Smooth muscle cell (in vitro differentiated cells): ENCODE measurements around the gene RSAD2. TPM values are rescaled to one million over a fixed set of nuclear protein-coding genes. Genes with fewer than 3 reads are reported as not detected.

ENCODE experiments used
- DNase-seq: peaks from one replicate; lab custom pipeline; 2025; ENCODE audit not compliant: unreplicated experiment; lab: John Stamatoyannopoulos, UW
- H2AFZ ChIP-seq: fragments of 200-600 bp; sonication (generic); 2 replicates; pipeline ENCODE4 v1.6.0; 2016; ENCODE audit warnings: antibody characterized with exemption, low read depth, mild to moderate bottlenecking
- H3F3A ChIP-seq: fragments of 200-600 bp; sonication (generic); 2 replicates; pipeline ENCODE4 v1.6.0; 2017; ENCODE audit warnings: antibody characterized with exemption, low read depth
- H3K27ac ChIP-seq: fragments of 200-600 bp; sonication (generic); 2 replicates; pipeline ENCODE4 v1.5.1; 2016; ENCODE audit warnings: low read depth, mild to moderate bottlenecking
- H3K27me3 ChIP-seq: fragments of 200-600 bp; sonication (generic); 2 replicates; pipeline ENCODE4 v1.6.1; 2016; ENCODE audit warnings: low read depth, mild to moderate bottlenecking
- H3K36me3 ChIP-seq: fragments of 200-600 bp; sonication (generic); 2 replicates; pipeline ENCODE4 v1.5.1; 2016; ENCODE audit warnings: low read depth
- H3K4me1 ChIP-seq: fragments of 200-600 bp; sonication (generic); 2 replicates; pipeline ENCODE4 v1.5.1; 2016; ENCODE audit warnings: low read depth
- H3K4me2 ChIP-seq: fragments of 200-600 bp; sonication (generic); 2 replicates; pipeline ENCODE4 v1.6.0; 2016; ENCODE audit warnings: mild to moderate bottlenecking
- H3K4me3 ChIP-seq: fragments of 200-600 bp; sonication (generic); 2 replicates; pipeline ENCODE4 v1.5.1; 2016; ENCODE audit warnings: mild to moderate bottlenecking
- H3K79me2 ChIP-seq: fragments of 200-600 bp; sonication (generic); 2 replicates; pipeline ENCODE4 v1.6.0; 2016; ENCODE audit warnings: low read depth, mild to moderate bottlenecking
- H3K9ac ChIP-seq: fragments of 200-600 bp; sonication (generic); 2 replicates; pipeline ENCODE4 v1.6.0; 2016; ENCODE audit warnings: low read depth
- H3K9me3 ChIP-seq: fragments of 200-600 bp; sonication (generic); replicated peaks from 2 replicates; pipeline ENCODE4 v1.5.1; 2016; ENCODE audit warnings: low read depth
- H4K20me1 ChIP-seq: fragments of 200-600 bp; sonication (generic); 2 replicates; pipeline ENCODE4 v1.6.0; 2016; ENCODE audit warnings: low read depth
- WGBS: methylation state at CpG from one replicate; pipeline ENCODE4 v1.1.7; 2016; ENCODE audit warnings: low lambda C conversion rate; 5-methylcytosine and 5-hydroxymethylcytosine counted together
- polyA plus RNA-seq: library from polyadenylated mRNA; unstranded; fragments of >200 nt; fragmentation: Nextera tagmentation; extraction: Ambion mirVana; gene quantifications from 2 replicates; pipeline ENCODE4 v1.2.1, GENCODE V29; 2016
- total RNA-seq: library from RNA; depleted of rRNA; stranded (reverse); fragments of >200 nt; gene quantifications from 2 replicates; pipeline ENCODE4 v1.2.3, GENCODE V29; 2014
- TF ChIP-seq, protein P1 (sequence below): fragments of 200-600 bp; sonication (generic); IDR thresholded peaks from 2 replicates; pipeline ENCODE4 v1.5.1; 2017; ENCODE audit warnings: borderline replicate concordance, mild to moderate bottlenecking, antibody characterized with exemption; ENCODE audit not compliant: insufficient read depth, poor library complexity, severe bottlenecking

The RSAD2 gene
- total and polyA plus RNA-seq, 2 experiments from 2014 or later: not detected

GRCh38 chr2:6832596-6833299, 44.8 kb upstream of the RSAD2 start:
- Histone ChIP-seq H3K9ac (no peak overlapping the region), H3F3A (no peaks in the 10 kb centered on the region), H4K20me1 (no peaks in the 10 kb centered on the region), H3K4me2 (no peak overlapping the region), H2AFZ (no peak overlapping the region), H3K79me2 (no peaks in the 10 kb centered on the region), H3K9me3 (peaks cover 5% of the 10 kb centered on the region), H3K27ac (no peak overlapping the region), H3K4me3 (no peak overlapping the region), H3K4me1 (peaks cover 3% of the 10 kb centered on the region), H3K27me3 (no peaks in the 10 kb centered on the region), H3K36me3 (no peaks in the 10 kb centered on the region)
- 73% methylated on average over 2 of the region's 2 CpGs for WGBS
- TF ChIP-seq, protein P1, sequence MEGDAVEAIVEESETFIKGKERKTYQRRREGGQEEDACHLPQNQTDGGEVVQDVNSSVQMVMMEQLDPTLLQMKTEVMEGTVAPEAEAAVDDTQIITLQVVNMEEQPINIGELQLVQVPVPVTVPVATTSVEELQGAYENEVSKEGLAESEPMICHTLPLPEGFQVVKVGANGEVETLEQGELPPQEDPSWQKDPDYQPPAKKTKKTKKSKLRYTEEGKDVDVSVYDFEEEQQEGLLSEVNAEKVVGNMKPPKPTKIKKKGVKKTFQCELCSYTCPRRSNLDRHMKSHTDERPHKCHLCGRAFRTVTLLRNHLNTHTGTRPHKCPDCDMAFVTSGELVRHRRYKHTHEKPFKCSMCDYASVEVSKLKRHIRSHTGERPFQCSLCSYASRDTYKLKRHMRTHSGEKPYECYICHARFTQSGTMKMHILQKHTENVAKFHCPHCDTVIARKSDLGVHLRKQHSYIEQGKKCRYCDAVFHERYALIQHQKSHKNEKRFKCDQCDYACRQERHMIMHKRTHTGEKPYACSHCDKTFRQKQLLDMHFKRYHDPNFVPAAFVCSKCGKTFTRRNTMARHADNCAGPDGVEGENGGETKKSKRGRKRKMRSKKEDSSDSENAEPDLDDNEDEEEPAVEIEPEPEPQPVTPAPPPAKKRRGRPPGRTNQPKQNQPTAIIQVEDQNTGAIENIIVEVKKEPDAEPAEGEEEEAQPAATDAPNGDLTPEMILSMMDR: no peak
- no peak for DNase-seq

DNA sequence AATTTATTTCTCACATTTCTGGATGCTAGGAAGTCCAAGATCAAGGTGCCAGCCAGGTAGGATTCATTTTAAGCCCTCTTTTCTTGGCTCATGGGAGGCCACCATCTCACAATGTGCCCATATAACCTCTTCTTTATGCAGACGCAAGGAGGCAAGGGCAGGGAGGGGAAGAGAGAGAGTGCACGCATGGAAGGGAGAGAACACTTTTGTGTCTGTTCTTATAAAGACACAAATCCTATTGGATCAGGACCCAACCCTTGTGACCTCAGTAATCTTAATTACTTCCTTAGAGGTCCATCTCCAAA, 44.3 kb upstream of the RSAD2 start:
- H3K27ac ChIP-seq: no peak overlapping the region
- no peak overlapping the region for H3K9ac ChIP-seq
- H3K27me3 ChIP-seq: no peaks in the 10 kb centered on the region
- TF ChIP-seq, protein P1: no peak
- H3K4me2 ChIP-seq: no peak overlapping the region
- H3F3A ChIP-seq: no peaks in the 10 kb centered on the region
- peaks cover 5% of the 10 kb centered on the region for H3K9me3 ChIP-seq
- DNase-seq: no peak
- no peaks in the 10 kb centered on the region for H3K79me2 ChIP-seq
- no peak overlapping the region for H3K4me3 ChIP-seq
- no peaks in the 10 kb centered on the region for H3K4me1 ChIP-seq
- no peak overlapping the region for H2AFZ ChIP-seq
- H3K36me3 ChIP-seq: no peaks in the 10 kb centered on the region
- H4K20me1 ChIP-seq: no peaks in the 10 kb centered on the region
- WGBS: 84% methylated on average over 2 of the region's 2 CpGs

GRCh38 chr2:6834163-6834562, 43.4 kb upstream of the RSAD2 start:
- DNase-seq: no peak
- no peaks in the 10 kb centered on the region for H4K20me1 ChIP-seq
- TF ChIP-seq, protein P1: no peak
- H3K36me3 ChIP-seq: no peaks in the 10 kb centered on the region
- no peak overlapping the region for H3K27ac ChIP-seq
- H3K9ac ChIP-seq: no peak overlapping the region
- no peak overlapping the region for H3K4me3 ChIP-seq
- no peaks in the 10 kb centered on the region for H3K27me3 ChIP-seq
- H3K79me2 ChIP-seq: no peaks in the 10 kb centered on the region
- H3K4me2 ChIP-seq: no peak overlapping the region
- H2AFZ ChIP-seq: no peak overlapping the region
- no peaks in the 10 kb centered on the region for H3F3A ChIP-seq
- H3K4me1 ChIP-seq: no peaks in the 10 kb centered on the region
- peaks cover 5% of the 10 kb centered on the region for H3K9me3 ChIP-seq

- H3K4me3 ChIP-seq: no peak overlapping the region
- H3F3A ChIP-seq: no peaks in the 10 kb centered on the region
- H3K4me2 ChIP-seq: no peak overlapping the region
- DNase-seq: no peak
- no peaks in the 10 kb centered on the region for H3K27me3 ChIP-seq
- H3K79me2 ChIP-seq: no peaks in the 10 kb centered on the region
- no peak overlapping the region for H2AFZ ChIP-seq
- no peaks in the 10 kb centered on the region for H3K4me1 ChIP-seq
- no peak overlapping the region for H3K27ac ChIP-seq
- TF ChIP-seq, protein P1: no peak
- H4K20me1 ChIP-seq: no peaks in the 10 kb centered on the region
- H3K36me3 ChIP-seq: no peaks in the 10 kb centered on the region
- H3K9ac ChIP-seq: no peak overlapping the region
- H3K9me3 ChIP-seq: peaks cover 5% of the 10 kb centered on the region
These were observed 42.1 kb upstream of the RSAD2 start for GRCh38 chr2:6835467-6835866.
